ENCODE results near the gene TSC22D4. TPM values are rescaled to one million over a fixed set of nuclear protein-coding genes. Genes with fewer than 3 reads are reported as not detected.

Gene TSC22D4
- total and polyA plus RNA-seq, 9 of the 15 experiments (the other 6 are each of a cell fraction or from before 2014, with no cell fraction given): 0.37 to 107 (median 28.7) TPM

DNA sequence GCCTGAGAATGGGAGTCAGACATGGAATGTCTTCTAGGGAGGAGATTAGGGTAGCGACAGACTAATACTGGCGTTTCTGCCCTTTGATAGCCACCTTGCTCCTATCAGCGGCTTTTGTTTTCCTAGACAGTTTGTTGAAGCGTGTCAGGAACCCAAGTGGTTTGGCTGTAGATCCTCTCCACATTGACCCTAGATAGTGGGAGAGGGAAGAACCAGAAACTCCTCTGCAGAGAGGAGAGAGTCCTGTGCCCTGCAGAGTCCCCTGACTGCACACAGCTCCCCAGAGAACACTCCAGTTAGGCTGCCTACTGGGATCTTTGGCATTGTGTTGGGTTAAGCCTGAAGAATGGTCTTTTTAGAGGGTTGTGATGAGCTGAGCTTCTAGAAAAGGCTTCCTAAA lies 47.0 kb downstream of the TSC22D4 start (continued):
- no peak for TF ChIP-seq ZNF77 (CRISPR knock-in tag; IDR thresholded peaks at IDR 0.05)
- TF ChIP-seq ARID1B (IDR thresholded peaks at IDR 0.05): peak; percentile 27; the same call in 1 of the 2 replicates
- no peak for TF ChIP-seq OTX1 (CRISPR knock-in tag; IDR thresholded peaks at IDR 0.05)
- no peak for TF ChIP-seq ZNF551 (CRISPR knock-in tag; IDR thresholded peaks at IDR 0.05)
- TF ChIP-seq ZNF12 (CRISPR knock-in tag; IDR thresholded peaks at IDR 0.05): no peak
- TF ChIP-seq CBFA2T3 (IDR thresholded peaks at IDR 0.05): peak; percentile 62
- no peak for TF ChIP-seq EHMT2 (IDR thresholded peaks at IDR 0.05)
- no peak for TF ChIP-seq KHSRP (IDR thresholded peaks at IDR 0.05)
- no peak for TF ChIP-seq KDM1A (IDR thresholded peaks at IDR 0.05)
- no peak for TF ChIP-seq KDM4B (IDR thresholded peaks at IDR 0.05; ENCODE audit: borderline replicate concordance in 2 of 2, low read depth in 1 of 2)
- TF ChIP-seq RB1 (IDR thresholded peaks at IDR 0.05; ENCODE audit: low read depth): no peak
- no peak for TF ChIP-seq MTA3 (IDR thresholded peaks at IDR 0.05; ENCODE audit: borderline replicate concordance)
- TF ChIP-seq, protein P1, sequence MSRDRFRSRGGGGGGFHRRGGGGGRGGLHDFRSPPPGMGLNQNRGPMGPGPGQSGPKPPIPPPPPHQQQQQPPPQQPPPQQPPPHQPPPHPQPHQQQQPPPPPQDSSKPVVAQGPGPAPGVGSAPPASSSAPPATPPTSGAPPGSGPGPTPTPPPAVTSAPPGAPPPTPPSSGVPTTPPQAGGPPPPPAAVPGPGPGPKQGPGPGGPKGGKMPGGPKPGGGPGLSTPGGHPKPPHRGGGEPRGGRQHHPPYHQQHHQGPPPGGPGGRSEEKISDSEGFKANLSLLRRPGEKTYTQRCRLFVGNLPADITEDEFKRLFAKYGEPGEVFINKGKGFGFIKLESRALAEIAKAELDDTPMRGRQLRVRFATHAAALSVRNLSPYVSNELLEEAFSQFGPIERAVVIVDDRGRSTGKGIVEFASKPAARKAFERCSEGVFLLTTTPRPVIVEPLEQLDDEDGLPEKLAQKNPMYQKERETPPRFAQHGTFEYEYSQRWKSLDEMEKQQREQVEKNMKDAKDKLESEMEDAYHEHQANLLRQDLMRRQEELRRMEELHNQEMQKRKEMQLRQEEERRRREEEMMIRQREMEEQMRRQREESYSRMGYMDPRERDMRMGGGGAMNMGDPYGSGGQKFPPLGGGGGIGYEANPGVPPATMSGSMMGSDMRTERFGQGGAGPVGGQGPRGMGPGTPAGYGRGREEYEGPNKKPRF (IDR thresholded peaks at IDR 0.05; ENCODE audit: low read depth, low read length): no peak
- no peak for TF ChIP-seq ZNF436 (CRISPR knock-in tag; IDR thresholded peaks at IDR 0.05)
- TF ChIP-seq KDM5B (IDR thresholded peaks at IDR 0.05; ENCODE audit: insufficient replicate concordance, low read depth, low read length): peak; percentile 15
- TF ChIP-seq, protein P2, sequence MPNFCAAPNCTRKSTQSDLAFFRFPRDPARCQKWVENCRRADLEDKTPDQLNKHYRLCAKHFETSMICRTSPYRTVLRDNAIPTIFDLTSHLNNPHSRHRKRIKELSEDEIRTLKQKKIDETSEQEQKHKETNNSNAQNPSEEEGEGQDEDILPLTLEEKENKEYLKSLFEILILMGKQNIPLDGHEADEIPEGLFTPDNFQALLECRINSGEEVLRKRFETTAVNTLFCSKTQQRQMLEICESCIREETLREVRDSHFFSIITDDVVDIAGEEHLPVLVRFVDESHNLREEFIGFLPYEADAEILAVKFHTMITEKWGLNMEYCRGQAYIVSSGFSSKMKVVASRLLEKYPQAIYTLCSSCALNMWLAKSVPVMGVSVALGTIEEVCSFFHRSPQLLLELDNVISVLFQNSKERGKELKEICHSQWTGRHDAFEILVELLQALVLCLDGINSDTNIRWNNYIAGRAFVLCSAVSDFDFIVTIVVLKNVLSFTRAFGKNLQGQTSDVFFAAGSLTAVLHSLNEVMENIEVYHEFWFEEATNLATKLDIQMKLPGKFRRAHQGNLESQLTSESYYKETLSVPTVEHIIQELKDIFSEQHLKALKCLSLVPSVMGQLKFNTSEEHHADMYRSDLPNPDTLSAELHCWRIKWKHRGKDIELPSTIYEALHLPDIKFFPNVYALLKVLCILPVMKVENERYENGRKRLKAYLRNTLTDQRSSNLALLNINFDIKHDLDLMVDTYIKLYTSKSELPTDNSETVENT (CRISPR knock-in tag; IDR thresholded peaks at IDR 0.05): no peak
- TF ChIP-seq SUPT5H (IDR thresholded peaks at IDR 0.05): no peak
- TF ChIP-seq TAL1 (IDR thresholded peaks at IDR 0.05): peak; percentile 26; the same call in 1 of the 2 replicates
- no peak for TF ChIP-seq SREBF1 (IDR thresholded peaks at IDR 0.05; ENCODE audit: borderline replicate concordance, low read depth, low read length)
- TF ChIP-seq SP1 (CRISPR knock-in tag; IDR thresholded peaks at IDR 0.05): no peak
- no peak; a peak in 1 of 4 replicates for TF ChIP-seq RAD21 (CRISPR knock-in tag; conservative IDR thresholded peaks at IDR 0.05 in 1 of 2, IDR thresholded peaks at IDR 0.05 in 1 of 2)
- TF ChIP-seq GTF2F1 (IDR thresholded peaks at IDR 0.05; ENCODE audit: low read depth, low read length): no peak
- no peak for TF ChIP-seq PPARD (CRISPR knock-in tag; IDR thresholded peaks at IDR 0.05)
- TF ChIP-seq, protein P3, sequence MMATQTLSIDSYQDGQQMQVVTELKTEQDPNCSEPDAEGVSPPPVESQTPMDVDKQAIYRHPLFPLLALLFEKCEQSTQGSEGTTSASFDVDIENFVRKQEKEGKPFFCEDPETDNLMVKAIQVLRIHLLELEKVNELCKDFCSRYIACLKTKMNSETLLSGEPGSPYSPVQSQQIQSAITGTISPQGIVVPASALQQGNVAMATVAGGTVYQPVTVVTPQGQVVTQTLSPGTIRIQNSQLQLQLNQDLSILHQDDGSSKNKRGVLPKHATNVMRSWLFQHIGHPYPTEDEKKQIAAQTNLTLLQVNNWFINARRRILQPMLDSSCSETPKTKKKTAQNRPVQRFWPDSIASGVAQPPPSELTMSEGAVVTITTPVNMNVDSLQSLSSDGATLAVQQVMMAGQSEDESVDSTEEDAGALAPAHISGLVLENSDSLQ (IDR thresholded peaks at IDR 0.05): no peak
- no peak for TF ChIP-seq PCBP1 (IDR thresholded peaks at IDR 0.05; ENCODE audit: low read depth, low read length, poor library complexity, severe bottlenecking)
- no peak for TF ChIP-seq XRCC5 (IDR thresholded peaks at IDR 0.05; ENCODE audit: low read depth, low read length)
- TF ChIP-seq IRF2 (CRISPR knock-in tag; IDR thresholded peaks at IDR 0.05): no peak
- TF ChIP-seq CHD1 (IDR thresholded peaks at IDR 0.05; ENCODE audit: low read length): no peak

Data from K562 (cell line).